Measurements from ENCODE around the gene HEBP1.

Gene HEBP1

GRCh38 chr12:12990700-12991468 is 9.2 kb downstream of the HEBP1 start:
- no peak for ATAC-seq

GRCh38 chr12:12987421-12987820 is 12.6 kb downstream of the HEBP1 start:
- ATAC-seq: no peak

GRCh38 chr12:12986775-12987331 is 13.2 kb downstream of the HEBP1 start:
- ATAC-seq: no peak

GRCh38 chr12:12985817-12986408 is 14.2 kb downstream of the HEBP1 start:
- peak; percentile 55 for ATAC-seq

DNA sequence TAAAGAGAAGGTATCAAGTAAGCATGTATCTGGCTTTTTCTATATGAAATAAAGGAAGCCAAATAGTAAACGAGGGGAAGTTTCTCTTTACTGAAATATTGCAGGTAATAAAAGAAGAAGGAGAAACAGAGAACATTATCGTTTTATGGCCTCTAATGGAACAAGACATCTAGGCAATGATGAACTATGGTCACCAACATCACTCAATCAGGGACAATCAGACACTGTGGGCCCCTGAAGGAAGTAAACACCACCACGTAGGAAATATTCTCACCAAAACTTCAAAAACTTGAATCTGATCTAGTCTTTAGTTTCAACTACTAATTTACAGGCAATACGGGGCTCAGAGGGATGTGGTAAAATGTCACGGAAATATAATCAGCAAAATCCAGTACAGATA is 15.9 kb downstream of the HEBP1 start:
- no peak for ATAC-seq

DNA sequence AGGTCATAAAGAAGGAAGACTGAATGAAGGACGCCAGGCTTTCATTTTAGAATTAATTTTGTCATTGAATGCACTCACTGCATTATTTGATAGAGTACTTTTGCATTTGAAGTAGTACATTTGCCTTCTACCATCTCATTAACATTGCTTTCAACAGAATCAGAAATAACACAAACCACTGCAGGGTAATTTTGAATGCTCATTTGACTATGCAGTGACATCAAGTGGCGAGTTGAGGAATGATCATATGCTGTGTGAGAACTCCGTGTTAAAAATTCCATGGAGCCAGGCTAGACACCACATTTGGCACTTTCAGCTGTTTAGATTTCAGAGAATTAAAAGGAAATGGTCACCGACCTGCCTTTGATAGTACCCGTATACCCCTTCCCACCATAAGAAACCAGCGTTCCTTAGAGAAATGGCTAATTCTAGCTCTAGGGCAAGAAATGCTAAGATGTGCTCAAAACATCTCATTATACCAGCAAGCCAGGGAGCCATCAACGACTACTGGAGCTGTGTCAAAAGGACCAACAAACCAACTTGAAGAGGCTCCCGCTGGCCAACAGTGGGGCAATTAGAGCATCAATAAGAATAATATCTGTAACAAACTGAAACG is 16.5 kb downstream of the HEBP1 start:
- ATAC-seq: no peak

- ATAC-seq: no peak
Observed at GRCh38 chr12:12982331-12982730, 17.7 kb downstream of the HEBP1 start.

DNA sequence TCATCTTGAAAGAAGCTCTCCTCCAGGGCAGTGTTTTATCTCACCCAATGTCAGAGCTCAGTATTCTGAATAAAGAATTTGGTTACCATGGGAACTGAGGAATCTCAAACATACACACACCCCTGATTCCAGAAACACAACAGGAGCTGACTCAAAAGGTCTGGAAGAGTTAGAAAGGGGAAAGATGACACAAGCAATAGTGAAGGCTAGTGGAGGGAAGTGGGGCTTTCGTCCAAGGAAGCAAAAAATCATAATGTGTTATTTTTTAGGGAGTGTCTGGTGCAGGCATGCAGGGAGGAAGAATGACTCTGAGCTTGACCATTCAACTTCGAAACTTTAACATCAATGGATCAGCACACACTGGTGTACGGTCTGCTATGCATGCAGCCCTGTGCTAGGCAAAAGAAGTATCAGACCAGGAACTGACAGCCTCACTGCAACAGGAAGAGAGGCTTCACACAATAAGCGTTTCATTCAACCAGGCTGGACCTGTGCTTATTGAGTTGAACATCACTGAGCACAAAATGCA is 20.3 kb downstream of the HEBP1 start:
- no peak for ATAC-seq

- no peak for ATAC-seq
Observed at GRCh38 chr12:12979126-12979525, 20.9 kb downstream of the HEBP1 start.

DNA sequence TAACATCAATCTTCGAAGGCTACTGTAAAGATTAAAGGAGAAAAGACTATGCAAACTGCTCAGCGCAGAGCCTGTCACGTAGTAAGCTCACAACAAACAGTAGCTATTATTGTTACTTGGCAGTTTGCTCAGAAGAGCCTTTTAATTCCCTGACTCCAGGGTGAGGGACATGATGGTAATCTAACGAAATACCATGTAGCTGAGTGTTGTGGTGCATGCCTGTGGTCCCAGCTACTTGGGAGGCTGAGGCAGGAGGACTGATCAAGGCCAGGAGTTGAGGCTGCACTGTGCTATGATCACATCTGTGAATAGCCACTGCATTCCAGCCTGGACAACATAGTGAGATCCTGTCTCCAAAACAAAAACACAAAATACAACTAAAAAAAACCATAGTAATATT is 22.8 kb downstream of the HEBP1 start:
- no peak for ATAC-seq

DNA sequence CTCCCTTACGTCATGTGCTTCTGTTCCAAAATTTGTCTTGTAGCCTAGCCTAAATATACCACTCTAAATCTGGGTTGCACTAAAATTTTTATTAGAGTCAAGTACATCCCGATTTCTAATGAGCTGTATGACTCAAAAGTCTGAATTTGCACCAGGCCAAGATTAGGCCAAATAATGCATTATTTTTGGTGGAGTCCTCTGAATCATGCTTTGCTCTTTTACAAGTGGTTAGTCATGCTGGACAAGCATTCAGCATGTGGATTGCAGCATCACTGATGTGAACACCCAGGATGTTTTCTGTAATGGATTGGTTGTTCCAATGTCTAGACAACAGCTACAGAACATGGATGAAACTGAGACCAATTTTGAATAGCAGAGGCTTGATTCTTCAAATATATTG is 23.7 kb downstream of the HEBP1 start:
- ATAC-seq: no peak

GRCh38 chr12:12975322-12976077 is 24.6 kb downstream of the HEBP1 start:
- no peak for ATAC-seq

DNA sequence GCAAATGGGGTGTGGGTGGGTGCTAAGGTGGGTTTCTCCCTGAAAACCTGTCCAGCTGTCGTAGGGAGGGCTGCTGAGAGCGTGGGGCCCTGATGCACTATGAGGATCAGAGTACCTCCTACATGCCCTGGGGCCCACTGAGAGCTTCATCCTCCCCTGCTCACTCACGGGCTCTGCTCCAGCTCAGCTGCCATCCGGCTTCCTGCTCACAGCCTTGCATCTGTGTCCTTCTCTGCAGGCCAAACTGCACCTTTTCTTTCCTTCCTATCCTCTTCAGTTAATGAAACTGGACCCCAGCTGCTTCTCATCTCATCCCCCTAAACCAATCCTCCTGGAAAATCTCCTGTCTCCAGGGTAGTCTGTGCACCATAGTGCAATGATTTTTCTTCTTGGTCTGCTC is 25.9 kb downstream of the HEBP1 start:
- ATAC-seq: no peak

DNA sequence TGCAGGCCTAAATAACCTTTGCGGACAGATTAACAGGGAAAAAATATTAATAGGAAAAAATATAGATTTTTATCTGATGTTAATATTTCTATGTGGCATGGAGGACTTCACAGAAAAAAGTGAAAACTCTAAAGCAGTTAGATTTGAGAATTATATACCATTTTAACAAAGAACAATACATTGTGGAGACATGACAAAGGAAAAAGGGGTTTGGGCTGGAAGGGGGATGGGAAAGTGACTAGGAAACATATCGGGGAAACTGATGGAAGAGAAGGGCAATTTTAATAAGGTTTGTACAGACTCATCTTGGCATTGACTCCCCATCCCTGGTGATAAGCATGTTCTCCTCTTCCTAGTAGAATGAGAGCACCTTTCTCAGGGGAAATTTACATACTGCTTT is 27.0 kb downstream of the HEBP1 start:
- no peak for ATAC-seq

DNA sequence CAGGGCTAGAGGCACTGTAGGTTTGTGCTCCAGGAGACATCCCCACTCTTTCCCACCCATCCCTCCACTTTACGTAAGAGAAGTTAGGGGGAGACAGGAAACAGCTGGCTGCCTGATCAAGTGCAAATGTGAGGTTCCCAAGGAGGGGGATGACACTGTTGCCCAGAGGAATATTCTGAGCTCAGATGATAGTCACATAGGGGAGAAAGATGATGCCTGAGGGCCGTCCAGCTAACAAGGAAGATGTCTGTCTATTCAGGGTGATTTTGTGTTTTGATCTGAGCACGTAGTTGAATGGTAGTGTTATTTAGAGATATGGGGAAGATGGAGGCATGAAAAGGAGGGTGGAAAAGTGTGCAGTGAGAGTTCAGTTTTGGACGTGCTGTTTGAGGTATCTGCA is 34.2 kb downstream of the HEBP1 start:
- no peak for ATAC-seq

DNA sequence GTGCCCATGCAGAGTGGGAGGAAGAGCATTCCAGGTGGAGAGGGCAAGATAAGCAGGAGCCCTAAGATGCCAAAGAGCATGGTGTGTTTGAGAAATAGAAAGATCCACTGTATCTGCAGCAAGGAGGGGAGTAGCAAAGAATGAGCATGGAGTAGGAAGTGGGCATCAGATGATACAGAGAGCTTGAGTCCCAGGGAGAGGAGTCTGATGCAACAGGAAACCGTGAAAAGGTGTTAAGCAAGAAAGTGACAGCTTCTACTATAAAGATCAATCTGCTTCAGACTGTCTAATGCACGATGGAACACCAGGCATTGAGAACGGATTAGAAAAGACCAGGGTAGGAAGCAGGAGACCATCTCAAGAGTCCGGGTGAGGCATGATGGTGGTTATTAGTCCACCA is 35.8 kb downstream of the HEBP1 start:
- no peak for ATAC-seq

- ATAC-seq: no peak
Observed at GRCh38 chr12:12960639-12961209, 39.3 kb downstream of the HEBP1 start.

GRCh38 chr12:12958886-12959285 is 41.2 kb downstream of the HEBP1 start:
- no peak for ATAC-seq

DNA sequence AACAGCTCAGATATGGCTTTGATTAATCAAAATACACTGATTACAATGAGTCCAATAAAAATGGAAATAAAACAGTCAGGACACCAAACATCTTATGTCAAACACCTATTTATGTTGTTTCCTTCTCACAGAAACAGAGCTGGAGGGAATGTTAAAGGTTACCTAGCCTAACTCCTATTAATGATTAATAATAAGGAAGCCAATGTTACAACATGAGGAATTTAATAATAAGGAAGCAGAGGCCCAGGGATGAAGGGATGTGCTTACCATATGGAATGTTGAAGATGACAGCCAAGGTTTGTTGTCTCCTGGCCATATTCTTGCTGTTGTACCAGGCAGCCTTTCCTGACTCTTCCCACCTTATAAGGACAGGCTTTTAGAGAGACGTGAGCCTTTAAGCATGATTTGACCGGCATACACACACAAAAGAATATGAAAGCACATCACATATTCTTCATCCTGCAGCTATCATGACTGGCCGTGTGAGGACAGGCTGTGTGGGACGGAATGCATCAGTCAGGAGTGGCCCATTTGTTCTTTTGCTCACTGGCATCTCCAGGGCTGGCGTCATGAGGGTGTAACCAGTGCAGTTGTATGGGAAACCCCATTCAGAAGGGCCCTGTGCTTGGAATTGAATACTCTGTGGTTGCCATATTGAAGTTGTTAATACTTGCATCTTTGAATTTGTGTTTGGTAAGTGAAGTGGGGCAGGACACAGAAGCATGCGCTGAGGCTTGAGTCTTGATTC is 45.0 kb downstream of the HEBP1 start:
- no peak for ATAC-seq

- ATAC-seq: no peak
Observed at GRCh38 chr12:12954356-12954755, 45.7 kb downstream of the HEBP1 start.

DNA sequence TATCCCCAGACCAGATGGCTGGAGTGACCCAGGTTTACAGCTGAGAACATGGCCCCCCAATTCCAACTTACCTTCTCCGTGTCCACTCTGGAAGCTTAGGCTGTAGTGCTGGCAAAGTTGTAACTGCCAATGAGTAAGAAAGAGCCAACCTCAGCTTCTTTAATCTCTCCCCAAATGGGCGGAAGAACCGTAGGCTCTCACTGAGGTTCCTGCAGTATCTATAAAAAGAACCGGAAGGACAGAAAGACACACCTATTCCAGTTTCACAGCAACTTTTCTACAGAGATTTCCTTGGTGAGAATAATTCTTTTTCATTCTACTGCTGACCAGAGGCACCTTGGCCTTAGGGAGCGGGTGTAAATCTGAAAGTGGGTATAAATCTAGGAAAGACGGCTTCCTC is 48.0 kb downstream of the HEBP1 start, which contains the start of gene GPRC5D:
Gene GPRC5D (minus strand): TSS at position 135 of the 400 bp plus-strand sequence. CDS start 1,786 bp downstream, outside the sequence.
- ATAC-seq: no peak

- ATAC-seq: no peak
Observed at GRCh38 chr12:12951504-12951903, 48.6 kb downstream of the HEBP1 start.
